HG03159 (cell line): ENCODE data around the gene DVL1.

Source experiments
- ATAC-seq: cut with Tn5 transposase; IDR thresholded peaks from one replicate; pipeline ENCODE4 v1.9.1; 2021; ENCODE audit warnings: mild to moderate bottlenecking, moderate library complexity; ENCODE audit not compliant: unreplicated experiment

The DVL1 gene

GRCh38 chr1:1356796-1357401, 7.7 kb upstream of the DVL1 start:
- no peak for ATAC-seq

DNA sequence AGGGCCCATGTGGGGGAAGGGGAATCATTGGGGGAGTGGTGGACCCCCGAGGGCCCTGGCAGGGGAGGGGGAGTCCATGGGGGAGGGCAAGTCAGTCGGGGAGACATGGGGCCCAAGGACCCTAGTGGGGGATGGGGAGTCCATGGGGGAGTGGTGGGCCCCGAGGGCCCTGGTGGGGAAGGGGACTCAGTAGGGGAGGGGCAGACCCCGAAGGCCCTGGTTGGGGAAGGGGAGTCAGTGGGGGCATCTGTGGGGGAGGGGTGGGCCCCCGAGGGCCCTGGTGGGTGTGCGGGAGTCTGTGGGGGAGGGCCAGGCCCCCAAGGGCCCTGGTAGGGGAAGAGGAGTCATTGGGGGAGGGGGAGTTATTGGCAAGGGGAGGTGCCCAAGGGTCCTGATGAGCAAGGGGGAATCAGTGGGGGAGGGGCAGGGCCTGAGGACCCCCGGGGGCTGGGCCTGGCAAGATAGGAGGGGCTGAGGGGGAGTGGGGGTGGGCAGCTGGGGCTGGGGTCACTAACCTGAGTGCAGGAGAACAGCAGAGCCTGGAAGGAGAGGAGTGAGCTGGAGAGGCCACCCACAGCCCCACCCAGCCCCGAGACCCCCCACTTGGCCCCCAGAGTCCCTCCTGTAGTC, 7.1 kb upstream of the DVL1 start:
- ATAC-seq, result no peak

DNA sequence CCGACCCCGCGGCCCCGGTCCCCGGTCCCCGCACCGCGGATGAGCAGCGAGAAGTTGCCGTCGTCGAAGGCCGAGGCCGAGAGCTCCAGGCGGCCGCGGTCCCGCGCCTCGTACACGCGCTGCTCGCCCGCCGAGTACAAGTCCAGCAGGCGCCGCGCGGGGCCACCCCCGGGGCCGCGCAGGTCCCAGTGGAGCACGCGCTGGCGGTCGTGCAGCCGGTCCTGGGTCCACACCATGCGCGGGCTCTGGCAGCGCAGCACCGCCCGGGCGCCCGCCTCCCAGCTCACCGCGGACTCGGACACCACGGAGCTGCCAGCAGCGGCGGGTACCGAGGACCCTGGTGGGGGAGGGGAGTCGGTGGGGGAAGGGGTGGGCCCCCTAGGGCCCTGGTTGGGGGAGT, 6.2 kb upstream of the DVL1 start:
- no peak for ATAC-seq

DNA sequence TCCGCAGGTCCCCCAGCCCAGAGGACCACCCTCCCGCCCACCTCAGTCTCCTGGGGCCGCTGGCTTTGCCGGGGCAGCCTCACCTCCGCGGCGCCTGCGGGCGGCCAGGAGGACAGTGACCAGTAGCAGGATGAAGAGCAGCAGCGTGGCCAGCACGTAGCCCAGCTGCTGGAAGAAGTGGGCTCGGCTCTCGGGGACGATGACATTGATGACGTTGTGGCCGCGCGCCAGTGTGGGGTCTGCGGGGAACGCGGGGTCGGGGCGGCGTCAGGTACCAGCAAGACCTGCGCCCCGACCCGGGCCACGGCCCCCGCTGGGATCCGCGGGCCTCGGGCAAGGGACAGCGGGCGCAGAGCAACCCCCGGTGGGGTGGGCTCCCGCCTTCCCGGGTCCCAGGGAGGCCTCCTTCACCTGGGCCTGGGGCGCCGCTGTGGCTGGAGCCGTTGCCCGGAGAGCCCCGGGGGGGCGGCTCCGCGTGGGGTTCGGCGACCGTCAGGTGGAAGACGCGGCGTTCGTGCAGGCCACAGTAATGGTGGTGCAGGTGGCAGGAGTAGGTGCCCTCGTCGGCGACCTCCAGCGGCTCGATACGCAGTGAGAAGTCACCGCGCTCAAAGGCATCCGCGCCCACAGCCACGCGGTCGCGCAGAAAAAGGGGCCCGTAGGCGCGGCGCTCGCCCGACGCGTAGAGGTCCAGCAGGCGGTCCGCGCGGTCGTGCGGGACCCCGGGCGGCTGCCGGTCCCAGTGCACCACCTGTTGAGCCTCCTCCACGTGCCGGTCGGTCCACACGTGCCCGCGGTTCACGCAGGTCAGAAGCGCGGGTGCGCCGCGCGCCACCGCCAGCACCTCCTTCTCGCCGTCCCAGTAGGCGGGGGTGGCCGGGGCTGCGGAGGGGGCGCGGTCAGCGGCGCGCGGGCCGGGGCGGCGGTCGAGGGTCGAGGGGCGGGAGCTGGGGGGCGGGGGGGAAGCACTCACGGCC, 5.3 kb upstream of the DVL1 start:
- no peak for ATAC-seq

GRCh38 chr1:1353389-1354151, 4.4 kb upstream of the DVL1 start:
- no peak for ATAC-seq

GRCh38 chr1:1352786-1353388, 3.7 kb upstream of the DVL1 start:
- no peak for ATAC-seq

DNA sequence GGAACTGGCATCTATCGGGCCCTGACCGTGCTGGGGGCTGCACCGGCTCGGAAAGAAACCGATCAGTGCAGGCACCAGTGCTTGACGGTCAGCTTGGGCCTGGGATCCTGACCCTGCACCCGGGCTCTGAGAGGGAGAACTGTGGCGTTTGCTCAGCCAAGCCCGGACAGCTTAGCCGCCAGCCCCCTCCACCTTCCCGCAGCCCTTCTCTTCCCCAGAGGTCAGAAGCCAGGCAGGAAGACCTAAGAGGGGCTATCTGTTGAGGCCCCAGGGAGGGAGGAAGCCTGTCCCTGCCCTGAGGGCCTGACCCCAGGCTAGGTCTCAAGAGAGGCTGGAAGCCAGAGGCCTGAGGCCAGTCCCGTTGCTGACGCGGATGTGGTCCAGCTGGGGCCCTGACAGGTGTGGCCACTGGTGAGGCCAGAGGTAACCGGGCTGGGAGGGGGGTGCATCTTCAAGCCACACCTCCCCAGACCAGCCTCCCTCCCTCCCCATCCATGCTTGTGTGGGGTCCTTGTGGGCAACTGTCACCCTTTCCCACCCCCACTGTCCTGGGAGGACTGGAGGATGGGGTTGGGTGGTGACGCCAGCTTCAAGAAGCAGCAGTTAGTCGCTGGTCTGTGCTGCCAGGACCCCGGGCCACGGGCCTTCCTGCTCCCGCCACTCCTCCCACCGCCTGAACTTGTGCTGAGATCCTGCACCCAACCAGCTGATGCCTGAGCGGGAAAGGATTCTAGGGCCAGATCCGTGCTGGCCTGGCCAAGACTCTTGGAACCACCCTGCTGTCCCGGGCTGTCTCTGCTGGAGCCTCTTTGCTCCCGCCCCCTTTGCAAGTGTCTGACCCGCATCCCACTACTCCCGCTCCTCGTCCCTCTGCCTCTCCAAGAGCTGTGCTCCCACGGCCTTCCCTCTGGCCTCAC, 2.6 kb upstream of the DVL1 start:
- no peak for ATAC-seq

DNA sequence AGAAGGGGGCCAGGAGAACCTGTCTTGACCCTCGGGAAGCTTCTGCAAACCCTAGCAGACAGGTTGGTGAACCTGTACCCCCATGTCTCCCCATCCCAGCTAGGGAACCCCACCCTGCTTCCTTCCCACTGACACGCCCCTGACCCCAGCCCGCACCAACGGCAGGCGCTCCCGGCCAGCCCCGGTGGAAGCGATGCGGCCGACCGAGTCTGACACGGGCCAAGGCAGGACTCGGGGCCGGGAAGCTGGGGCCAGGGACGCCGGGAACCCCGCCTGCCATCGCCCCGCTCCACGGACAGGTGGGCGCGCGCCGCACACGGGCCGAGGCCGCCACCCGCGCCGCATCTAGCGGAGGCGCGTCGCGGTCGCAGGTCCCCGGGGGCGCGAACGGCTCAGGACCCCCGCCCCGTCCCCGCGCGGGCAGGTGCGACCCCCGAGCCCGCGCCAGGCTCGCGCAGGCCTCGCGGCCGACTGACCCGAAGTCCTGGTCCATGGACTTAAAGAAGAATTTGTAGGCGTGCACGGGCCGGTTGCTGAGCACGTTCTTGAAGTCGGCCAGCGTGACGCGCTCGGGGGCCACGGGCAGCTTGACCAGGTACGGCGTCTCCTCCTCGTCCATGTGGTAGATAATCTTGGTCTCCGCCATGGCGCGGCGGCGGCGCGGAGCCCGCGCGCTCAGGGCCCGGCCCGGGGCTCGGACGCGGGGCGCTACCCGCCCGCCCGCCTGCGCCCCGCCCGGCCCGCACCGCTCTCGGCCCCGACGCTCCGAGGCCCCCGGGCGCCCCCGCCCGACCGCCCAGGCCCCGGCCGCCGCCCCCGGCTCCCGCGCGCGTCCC, 580 bp downstream of the DVL1 start:
- peak; percentile 33 for ATAC-seq

- no peak for ATAC-seq
Observed at GRCh38 chr1:1347663-1348419, 1.4 kb downstream of the DVL1 start.

- ATAC-seq, result no peak
Observed at GRCh38 chr1:1347026-1347595, 2.1 kb downstream of the DVL1 start.

- no peak for ATAC-seq
Observed at GRCh38 chr1:1346501-1346890, 2.7 kb downstream of the DVL1 start.

DNA sequence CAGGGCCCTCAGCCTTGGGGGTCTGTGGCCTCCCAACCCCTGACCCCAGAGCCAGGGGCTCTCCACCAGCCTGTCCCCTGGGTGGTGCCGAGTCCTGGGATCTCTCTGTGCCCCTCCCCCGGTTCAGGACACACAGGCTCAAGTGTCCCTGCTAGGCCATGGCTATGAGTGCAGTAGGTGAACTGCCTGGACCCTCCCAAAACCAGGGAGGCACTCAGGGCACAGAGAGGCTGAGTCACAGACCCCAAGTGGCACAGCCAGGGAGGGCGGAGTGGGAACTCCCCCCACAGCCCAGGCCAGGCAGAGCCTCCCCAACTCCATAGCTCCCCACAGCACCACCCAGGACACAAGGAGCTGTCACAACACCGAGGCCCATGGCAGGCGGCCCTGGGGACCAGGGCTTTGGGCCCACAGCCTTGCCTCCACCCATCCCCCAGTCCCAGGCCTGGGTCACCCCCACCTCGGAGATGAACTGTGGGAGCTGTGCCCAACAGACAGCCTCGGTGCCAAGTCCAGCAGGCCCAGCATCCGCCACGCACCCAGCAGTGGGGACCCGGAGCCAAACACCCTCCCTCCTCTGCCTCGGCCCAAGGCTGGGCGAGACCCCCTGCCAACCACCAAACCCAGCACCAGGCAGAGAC, 3.2 kb downstream of the DVL1 start:
- no peak for ATAC-seq

GRCh38 chr1:1345384-1345783, 3.8 kb downstream of the DVL1 start:
- ATAC-seq, result no peak

GRCh38 chr1:1344655-1345361, 4.4 kb downstream of the DVL1 start:
- no peak for ATAC-seq

- no peak for ATAC-seq
Observed at GRCh38 chr1:1343811-1344421, 5.3 kb downstream of the DVL1 start.

DNA sequence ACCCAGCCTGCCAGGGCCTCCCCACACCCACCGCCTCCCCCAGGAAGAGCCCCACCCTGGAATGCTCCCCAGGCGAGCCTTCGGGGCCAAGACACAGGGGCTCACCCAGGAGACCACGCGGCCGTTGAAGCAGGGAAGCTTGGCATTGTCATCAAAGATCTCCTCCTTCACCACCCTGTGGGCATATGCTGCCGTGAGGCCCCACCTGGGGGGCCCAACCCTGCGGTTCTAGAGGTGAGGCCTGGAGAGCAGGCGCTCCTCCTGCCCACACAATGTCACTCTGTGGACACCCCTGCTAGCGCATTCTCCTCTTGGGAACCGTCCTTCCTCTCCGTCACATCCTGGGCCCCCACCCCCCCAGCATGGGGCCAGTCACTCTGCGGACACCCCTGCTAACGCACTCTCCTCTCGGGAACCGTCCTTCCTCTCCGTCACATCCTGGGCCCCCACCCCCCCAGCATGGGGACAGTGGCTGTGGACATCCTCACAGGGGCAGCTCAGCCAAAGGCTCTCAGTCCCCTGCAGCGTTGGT, 6.6 kb downstream of the DVL1 start:
- ATAC-seq, result no peak
